GM19463 (cell line): ENCODE results near the gene RPL41.
"Not testable (repeated sequence)": the region's sequence is repeated elsewhere in the genome, so short reads cannot be mapped to it uniquely, and the experiment has no call there.

ENCODE experiments used
- ATAC-seq: cut with Tn5 transposase; IDR thresholded peaks from one replicate; pipeline ENCODE4 v1.9.1; 2021; ENCODE audit warnings: mild to moderate bottlenecking, moderate library complexity; ENCODE audit not compliant: unreplicated experiment

The RPL41 gene

DNA sequence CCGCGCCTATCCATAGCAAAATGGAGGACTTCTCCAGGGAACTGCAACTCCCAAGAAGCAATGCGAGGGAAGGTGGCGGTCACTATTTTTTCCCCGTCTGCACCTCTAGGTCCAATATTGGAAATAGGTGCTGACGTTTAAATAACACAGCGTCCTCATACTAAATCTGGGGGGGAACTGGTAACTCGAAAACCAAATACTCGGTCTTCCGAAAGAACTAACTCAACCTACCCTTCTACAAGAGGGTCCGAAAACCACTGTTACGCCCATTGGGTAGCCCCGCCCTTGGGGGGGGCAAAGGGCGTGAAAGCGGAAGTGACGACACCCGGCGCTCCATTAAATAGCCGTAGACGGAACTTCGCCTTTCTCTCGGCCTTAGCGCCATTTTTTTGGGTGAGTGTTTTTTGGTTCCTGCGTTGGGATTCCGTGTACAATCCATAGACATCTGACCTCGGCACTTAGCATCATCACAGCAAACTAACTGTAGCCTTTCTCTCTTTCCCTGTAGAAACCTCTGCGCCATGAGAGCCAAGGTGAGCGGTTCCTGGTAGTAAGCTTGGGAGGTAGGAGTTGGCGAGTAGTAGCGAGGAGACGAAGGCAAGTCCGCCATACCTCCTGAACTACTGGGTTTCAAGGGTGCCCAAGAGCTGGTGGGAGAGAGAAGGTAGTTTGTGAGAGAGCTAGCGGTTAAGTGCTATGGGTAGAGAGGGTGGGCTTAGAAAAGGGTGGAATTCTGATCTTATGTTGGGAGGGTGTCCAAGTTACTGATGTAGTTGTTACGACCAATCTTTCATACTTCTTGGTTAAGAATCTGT lies at the start of gene RPL41:
TSS of gene RPL41 (plus strand) at position 367 of the 815 bp plus-strand sequence.
- ATAC-seq = peak; percentile 37

DNA sequence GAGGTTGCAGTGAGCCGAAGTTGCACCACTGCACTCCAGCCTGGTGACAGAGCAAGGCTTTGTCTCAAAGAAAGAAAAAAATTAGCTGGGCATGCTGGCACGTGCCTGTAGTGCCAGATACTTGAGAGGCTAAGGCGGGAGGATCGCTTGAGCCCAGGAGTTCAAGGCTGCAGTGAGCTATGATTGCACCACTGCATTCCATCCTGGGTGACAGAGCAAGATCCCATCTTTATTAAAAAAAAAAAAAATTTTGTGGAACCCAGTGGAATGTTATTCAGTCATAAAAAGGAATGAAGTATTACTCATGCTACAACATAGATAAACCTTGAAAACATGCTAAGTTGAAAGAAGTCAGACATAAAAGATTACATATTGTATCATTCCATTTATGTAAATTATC lies 44.8 kb upstream of the RPL41 start:
- ATAC-seq = no peak

DNA sequence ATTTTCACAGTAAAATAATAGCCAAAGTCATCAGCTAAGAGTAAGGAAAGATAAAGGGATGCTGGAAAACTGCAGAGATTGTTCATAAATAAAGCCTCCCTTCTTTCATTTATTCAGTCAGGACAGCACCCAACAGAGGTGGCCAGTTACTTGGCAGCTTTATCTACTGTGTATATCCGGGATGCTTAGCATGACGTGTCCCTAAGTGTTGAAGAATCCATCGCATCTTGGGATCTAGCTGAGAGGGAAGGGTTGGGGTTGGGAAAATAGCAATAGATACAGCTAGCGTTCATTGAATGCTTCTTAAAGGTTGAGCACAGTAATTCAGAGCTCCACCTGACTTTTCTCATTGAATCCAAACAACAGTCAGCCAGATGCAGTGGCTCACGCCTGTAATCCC lies 42.0 kb upstream of the RPL41 start:
- ATAC-seq = no peak

DNA sequence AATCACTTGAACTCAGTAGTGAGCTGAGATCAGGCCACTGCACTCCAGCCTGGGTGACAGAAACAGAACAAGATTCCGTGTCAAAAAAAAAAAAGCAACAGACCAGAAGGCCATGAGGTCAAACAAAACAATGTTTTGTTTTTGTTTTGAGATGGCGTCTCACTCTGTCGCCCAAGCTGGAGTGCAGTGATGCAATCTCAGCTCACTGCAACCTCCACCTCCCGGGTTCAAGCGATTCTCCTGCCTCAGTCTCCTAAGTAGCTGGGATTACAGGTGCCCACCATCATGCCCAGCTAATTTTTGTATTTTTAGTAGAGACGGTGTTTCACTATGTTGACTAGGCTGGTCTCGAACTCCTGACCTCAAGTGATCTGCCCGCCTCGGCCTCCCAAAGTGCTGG lies 38.5 kb upstream of the RPL41 start:
- not testable (repeated sequence) for ATAC-seq

DNA sequence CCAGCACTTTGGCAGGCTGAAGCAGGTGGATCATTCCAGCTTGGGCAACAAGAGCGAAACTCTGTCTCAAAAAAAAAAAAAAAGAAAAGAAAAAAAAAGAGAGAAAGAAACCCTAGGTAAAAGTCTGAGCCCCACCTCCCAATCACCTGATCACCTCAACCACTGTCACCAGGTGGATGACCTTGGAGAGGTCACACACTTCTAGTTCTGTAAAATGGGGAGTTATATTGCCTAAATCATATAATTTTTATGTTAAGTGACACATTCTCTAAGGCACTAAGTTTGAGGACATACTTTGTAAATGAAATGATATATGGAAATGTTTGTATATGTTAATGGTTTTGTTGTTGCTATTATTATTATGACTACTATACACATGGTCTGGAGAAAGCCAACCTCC lies 38.0 kb upstream of the RPL41 start:
- no peak for ATAC-seq

DNA sequence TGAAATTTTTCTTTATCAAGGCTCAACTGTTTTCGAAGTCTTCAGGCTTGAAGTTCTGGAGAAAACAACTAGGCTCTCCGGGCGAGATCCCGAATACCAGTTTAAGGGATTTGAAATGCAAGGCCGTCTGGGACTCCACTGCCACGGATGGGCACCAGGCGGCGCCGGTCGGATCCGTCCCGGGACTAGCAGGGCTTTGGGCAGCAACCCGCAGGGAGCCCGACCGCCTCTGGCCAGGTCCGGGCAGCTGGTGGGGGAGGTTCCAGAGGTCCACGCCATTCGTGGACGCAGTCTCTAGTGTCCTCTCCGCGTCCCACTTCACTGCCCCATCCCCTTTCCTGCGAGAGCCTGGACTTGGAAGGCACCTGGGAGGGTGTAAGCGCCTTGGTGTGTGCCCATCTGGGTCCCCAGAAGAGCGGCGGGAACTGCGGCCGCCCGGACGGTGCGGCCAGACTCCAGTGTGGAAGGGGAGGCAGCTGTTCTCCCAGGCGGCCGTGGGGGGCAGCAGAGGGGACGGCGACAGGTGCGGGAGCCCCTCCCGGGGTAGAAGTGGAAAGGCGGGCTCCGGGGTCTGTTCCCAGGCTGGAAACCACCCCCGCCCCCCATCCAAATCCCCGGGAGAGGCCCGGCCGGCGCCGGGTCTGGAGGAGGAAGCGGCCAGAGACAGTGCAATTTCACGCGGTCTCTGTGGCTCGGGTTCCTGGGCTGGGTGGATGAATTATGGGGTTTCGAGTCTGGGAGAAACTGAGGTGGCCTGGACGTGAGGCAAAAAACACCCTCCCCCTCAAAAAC lies 37.3 kb upstream of the RPL41 start:
- peak; percentile 75 for ATAC-seq

DNA sequence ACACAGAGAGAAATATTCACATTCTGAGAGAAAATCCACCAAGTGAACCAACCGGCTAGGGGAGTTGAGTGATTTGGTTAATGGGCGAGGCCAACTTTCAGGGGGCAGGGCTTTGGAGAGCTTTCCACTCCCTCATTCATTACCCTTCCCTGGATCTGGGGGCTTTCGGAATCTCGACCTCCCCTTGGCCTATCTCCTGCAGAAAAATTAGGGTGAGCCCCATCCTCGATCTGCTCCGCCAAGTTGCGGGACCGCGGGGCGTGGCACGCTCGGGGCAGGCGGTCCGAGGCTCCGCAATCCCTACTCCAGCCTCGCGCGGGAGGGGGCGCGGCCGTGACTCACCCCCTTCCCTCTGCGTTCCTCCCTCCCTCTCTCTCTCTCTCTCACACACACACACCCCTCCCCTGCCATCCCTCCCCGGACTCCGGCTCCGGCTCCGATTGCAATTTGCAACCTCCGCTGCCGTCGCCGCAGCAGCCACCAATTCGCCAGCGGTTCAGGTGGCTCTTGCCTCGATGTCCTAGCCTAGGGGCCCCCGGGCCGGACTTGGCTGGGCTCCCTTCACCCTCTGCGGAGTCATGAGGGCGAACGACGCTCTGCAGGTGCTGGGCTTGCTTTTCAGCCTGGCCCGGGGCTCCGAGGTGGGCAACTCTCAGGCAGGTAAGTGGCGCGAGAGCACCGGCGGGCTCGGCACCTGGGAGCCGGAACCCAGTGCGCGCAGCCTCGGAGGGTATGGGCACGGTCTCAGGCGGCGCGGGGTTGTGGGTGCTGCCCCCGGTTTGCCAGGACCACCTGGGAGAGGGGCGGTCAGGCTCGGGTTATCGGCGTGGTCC lies 36.5 kb upstream of the RPL41 start, which contains the start of gene ERBB3:
TSS of gene ERBB3 (plus strand) at position 443 of the 833 bp plus-strand sequence. CDS start at position 579, 136 bp downstream.
- ATAC-seq = peak; percentile 39

DNA sequence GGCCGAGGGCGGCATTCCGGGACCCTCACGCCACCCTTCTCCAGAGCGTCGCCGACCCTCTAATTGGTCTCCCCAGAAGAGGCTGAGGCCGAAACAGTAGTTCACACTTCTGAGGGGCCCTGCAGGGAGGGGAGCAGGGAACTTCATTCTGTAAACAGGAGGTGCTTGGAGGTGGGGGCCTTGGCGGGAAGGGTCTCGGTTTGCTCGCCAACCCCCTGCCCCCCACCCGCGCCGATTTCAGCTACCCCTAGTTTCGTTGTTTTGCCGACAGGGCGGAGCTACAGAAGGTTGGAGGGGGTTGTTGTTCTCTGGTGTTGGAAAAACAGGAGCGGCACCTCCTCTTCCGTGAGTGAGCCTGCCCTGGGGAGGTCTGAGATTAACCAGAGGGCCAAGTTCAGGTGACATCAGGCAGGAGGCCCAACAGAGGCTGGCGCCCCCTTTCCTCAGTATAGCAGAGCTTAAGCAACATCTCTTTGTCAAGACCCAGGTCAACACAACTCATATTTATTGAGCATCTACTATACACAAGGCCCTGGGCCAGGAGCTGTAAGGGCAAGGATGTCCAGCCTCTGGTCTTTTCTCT lies 35.8 kb upstream of the RPL41 start:
- no peak for ATAC-seq

DNA sequence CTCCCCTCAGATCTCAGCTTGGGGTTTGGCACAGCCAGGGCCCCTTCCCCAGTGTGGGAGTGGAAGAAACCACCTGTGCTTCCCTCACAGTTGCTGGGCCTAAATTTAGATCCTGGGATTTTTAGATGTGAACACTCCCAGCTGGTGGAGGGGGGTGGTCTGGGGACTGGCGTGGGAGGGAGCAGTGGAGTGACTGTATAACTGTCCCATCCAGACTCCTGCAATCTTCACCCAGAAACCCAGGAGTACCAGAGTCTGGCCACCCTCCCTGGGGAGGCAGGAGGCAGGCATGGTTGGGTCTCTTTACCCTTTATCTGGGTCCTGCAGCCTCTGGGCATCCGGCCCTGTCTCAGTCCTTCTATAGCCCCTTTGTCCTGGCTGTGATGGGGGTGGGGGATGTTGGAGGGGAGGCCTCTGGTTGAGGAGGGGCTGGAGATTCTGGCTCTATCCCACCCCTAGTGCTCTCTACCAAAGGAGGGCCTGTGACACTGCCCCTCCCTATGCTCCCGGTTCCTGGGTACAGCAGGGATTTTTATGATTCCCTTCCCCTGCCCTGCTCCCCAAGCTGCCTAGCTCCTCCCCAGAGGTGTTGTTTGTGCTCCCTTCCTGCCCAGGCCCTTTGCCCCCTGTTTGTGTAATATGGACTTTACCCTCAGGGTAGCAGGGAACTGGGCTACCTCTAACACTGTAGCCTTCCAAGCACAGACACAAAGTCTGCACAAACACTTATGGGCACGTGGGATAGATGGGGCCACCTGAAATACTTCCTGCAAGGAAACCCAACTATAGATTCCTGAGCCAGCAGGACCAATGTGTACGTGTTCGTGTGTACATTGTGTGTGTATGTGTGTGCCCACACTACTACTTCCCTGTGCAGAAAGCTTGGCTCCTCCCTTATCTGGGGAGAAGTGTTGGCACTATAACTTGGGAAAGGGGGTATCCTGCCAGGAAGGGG lies 34.8 kb upstream of the RPL41 start:
- ATAC-seq = no peak

DNA sequence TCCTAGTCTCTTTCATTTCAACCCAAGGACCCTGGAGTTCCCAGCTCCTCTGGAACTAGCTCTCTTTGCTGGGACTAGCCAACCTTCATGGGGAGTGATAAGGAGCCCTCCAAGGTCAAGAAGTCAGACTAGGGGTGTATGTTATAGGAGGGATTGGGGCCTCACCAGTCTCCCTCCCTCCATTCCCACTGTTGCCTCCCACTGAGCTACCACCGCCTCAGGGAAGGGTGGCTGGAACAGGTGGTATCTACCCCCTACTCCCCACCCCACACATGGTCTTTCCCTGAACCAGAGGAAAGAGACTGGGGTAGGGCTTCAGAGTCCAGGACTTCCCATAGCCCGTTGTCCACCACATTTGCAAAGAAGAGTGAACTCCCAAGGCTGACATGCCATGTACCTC lies 34.1 kb upstream of the RPL41 start:
- no peak for ATAC-seq

DNA sequence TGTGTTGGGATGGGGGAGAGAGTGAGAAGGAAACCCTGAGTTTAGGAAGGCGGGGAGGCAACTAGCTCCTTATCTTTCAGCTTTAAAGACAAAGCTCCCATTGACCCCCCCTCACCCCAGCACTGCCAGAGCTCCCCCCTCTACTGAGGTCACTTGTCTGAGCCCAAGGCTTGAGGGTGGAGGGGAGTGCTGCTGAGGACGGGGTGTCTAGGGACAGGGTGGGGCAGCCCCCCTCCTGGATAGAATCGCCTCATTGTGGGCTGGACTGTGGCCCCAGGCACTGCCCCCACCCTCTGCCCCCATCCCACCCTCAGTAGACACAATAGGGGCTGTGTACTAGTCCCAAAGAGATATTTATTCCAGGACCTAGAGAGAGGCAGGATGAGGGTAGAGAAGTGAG lies 33.5 kb upstream of the RPL41 start:
- no peak for ATAC-seq

DNA sequence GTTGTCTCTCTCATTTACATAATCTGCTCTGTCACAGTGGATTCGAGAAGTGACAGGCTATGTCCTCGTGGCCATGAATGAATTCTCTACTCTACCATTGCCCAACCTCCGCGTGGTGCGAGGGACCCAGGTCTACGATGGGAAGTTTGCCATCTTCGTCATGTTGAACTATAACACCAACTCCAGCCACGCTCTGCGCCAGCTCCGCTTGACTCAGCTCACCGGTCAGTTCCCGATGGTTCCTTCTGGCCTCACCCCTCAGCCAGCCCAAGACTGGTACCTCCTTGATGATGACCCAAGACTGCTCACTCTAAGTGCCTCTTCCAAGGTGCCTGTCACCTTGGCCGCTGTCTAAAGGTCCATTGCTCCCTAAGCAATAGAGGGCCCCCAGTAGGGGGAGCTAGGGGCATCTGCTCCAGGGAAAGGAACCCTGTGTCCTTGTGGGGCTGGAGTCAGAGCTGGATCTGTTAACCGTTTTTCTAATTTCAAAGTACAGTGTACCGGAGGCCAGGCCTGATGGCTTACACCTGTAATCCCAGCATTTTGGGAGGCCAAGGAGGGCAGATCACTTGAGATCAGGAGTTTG lies 31.4 kb upstream of the RPL41 start:
- ATAC-seq = no peak

DNA sequence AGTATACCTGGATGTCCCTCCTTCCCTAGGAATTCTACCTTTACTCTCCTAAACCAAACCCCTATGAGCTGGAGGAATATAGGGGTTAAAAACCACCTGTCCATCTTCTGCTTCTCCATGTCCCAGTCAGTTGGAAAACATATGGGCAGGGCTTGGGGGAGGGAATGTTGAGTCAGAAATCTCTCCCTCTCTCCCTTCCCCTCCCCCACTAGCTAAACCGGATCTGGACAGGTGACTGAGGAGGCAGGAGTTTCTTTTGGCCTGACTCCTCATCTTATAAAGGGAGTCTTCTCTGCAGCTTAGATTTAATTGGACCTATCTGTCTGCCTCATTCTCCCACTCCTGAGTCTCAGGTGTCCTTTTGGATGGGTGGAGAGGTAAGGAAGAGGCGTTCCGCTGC lies 30.3 kb upstream of the RPL41 start:
- no peak for ATAC-seq

DNA sequence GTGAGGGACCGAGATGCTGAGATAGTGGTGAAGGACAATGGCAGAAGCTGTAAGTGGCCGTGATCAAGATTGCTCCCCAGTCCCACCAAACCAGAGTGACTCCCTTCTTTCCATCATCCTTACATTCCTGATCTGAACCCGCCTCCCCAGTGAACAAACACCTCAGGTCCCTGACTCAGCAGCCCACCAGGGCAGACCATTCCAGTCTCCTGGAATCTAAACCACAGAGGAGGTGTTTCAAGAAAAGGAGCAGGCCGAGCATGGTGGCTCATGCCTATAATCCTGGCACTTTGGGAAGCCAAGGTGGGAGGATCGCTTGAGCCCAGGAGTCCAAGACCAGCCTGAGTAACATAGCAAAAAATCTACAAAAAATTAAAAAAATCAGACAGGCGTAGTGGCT lies 29.8 kb upstream of the RPL41 start:
- no peak for ATAC-seq

DNA sequence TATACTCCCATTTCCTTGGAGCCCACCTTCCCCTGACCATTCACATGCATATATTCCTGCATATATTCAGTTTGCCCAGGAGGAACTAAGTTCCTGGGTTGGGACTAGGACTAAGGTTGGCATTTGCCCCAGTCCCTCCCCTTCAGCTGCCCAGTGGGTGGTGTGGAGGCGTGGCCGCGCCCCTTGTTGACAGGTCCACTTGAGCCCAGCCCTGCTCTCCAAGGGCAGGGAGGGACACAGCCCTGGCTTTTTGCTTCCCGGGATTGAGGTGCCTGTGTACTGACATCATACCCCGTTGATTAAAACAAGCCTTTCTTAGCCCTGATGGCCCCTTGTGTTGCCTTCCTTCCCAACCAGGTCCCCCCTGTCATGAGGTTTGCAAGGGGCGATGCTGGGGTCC lies 29.2 kb upstream of the RPL41 start:
- no peak for ATAC-seq

DNA sequence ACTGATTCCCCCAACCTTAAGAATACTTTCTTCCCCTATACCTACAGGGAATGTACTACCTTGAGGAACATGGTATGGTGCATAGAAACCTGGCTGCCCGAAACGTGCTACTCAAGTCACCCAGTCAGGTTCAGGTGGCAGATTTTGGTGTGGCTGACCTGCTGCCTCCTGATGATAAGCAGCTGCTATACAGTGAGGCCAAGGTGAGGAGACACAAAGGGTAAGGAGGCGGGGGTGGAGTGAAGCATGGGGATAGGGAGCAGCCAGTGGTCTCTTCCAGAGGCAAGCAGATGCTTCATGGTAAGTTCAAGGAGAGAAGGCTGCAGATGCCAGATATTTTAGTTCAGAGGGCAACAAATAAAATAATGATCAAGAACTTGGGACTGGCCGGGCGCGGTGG lies 18.7 kb upstream of the RPL41 start:
- ATAC-seq = no peak

DNA sequence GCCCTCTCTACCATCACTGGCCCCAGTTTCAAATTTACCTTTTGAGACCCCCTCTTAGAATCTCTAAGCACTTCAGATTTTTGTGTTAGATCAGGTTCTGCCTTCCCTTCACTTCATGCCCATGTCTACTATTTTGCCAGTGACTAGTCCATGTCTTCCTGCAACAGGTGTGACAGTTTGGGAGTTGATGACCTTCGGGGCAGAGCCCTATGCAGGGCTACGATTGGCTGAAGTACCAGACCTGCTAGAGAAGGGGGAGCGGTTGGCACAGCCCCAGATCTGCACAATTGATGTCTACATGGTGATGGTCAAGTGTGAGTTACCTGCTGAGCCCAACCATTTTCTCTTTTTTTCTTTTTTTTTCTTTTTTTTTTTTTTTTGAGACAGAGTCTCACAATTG lies 17.8 kb upstream of the RPL41 start:
- no peak for ATAC-seq

DNA sequence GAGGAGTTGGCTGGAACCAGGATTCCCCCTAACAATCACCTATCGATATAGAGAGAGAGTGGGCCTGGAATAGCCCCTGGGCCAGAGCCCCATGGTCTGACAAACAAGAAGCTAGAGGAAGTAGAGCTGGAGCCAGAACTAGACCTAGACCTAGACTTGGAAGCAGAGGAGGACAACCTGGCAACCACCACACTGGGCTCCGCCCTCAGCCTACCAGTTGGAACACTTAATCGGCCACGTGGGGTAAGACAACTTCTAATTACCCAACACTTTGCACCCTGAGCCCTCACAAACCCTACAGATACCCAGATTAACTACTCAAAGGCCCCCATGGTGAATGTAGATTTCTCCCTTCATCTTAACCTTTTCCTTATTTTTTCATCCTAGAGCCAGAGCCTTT lies 16.6 kb upstream of the RPL41 start:
- no peak for ATAC-seq

DNA sequence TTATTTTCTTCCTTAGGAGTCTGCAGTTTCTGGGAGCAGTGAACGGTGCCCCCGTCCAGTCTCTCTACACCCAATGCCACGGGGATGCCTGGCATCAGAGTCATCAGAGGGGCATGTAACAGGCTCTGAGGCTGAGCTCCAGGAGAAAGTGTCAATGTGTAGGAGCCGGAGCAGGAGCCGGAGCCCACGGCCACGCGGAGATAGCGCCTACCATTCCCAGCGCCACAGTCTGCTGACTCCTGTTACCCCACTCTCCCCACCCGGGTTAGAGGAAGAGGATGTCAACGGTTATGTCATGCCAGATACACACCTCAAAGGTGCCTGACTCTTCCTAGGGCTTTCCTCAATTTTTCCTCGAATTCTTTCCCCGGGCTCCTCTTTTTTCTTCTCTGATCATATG lies 15.4 kb upstream of the RPL41 start:
- ATAC-seq = no peak
